WTC11 (cell line): Measurements from ENCODE around the gene MEST. TPM values are rescaled to one million over a fixed set of nuclear protein-coding genes. Genes with fewer than 3 reads are reported as not detected.

ENCODE experiments used
- ATAC-seq: fragments of 200-7000 bp; cut with Tn5 transposase; 2 replicates; pipeline ENCODE4 v1.10.0; 2021; ENCODE audit warnings: mild to moderate bottlenecking, moderate library complexity
- CTCF ChIA-PET: fragments of 300-600 bp; sonication (Branson Sonifier 250); formaldehyde crosslinking; loops from one replicate; lab custom pipeline; 2021; ENCODE audit warnings: antibody characterized with exemption; lab: Charles Lee
- POLR2A ChIA-PET: fragments of 350-600 bp; sonication (Branson Sonifier 250); formaldehyde crosslinking; loops from one replicate; lab custom pipeline; 2021; ENCODE audit warnings: antibody characterized with exemption; lab: Charles Lee
- DNase-seq: peaks from one replicate; pipeline ENCODE4 v3.0.0; 2021; ENCODE audit warnings: low spot score
- H3K27ac Mint-ChIP-seq: 2 replicates; pipeline ENCODE4 v1.8.0; 2021; ENCODE audit warnings: mixed read lengths
- H3K27me3 Mint-ChIP-seq: 2 replicates; pipeline ENCODE4 v1.8.0; 2021; ENCODE audit warnings: low read depth, mild to moderate bottlenecking, moderate library complexity, mixed read lengths
- H3K36me3 Mint-ChIP-seq: 2 replicates; pipeline ENCODE4 v1.8.0; 2021; ENCODE audit warnings: mixed read lengths
- H3K4me1 Mint-ChIP-seq: 2 replicates; pipeline ENCODE4 v1.8.0; 2022; ENCODE audit warnings: mixed read lengths
- H3K4me3 Mint-ChIP-seq: 2 replicates; pipeline ENCODE4 v1.8.0; 2021; ENCODE audit warnings: mild to moderate bottlenecking, moderate library complexity, mixed read lengths
- H3K9me3 Mint-ChIP-seq: 2 replicates; pipeline ENCODE4 v1.8.0; 2021; ENCODE audit warnings: mixed read lengths
- AFF4 ChIP-seq: sonication (generic); formaldehyde crosslinking; IDR thresholded peaks from 2 replicates; pipeline ENCODE4 v1.8.1; 2023; ENCODE audit warnings: mild to moderate bottlenecking, missing genetic modification reagents, borderline replicate concordance
- ATF1 ChIP-seq: sonication (generic); formaldehyde crosslinking; IDR thresholded peaks from 2 replicates; pipeline ENCODE4 v1.8.1; 2023; ENCODE audit warnings: mild to moderate bottlenecking, moderate library complexity, missing genetic modification reagents
- CTCF ChIP-seq: fragments of 200-600 bp; IDR thresholded peaks from 2 replicates; pipeline ENCODE4 v1.8.0; 2022; ENCODE audit warnings: antibody characterized with exemption
- E2F1 ChIP-seq: sonication (generic); formaldehyde crosslinking; IDR thresholded peaks from 2 replicates; pipeline ENCODE4 v1.8.0; 2022; ENCODE audit warnings: mild to moderate bottlenecking, missing genetic modification reagents
- E2F5 ChIP-seq: sonication (generic); formaldehyde crosslinking; IDR thresholded peaks from 2 replicates; pipeline ENCODE4 v1.8.1; 2022; ENCODE audit warnings: mild to moderate bottlenecking, moderate library complexity, missing genetic modification reagents
- ELF4 ChIP-seq: sonication (generic); formaldehyde crosslinking; IDR thresholded peaks from 2 replicates; pipeline ENCODE4 v1.8.1; 2022; ENCODE audit warnings: low read depth, mild to moderate bottlenecking, moderate library complexity, missing genetic modification reagents
- FOXK1 ChIP-seq: sonication (generic); formaldehyde crosslinking; IDR thresholded peaks from 2 replicates; pipeline ENCODE4 v1.8.0; 2022; ENCODE audit warnings: mild to moderate bottlenecking, moderate library complexity, missing genetic modification reagents
- JUN ChIP-seq: sonication (generic); formaldehyde crosslinking; IDR thresholded peaks from 2 replicates; pipeline ENCODE4 v1.8.0; 2023; ENCODE audit warnings: mild to moderate bottlenecking, missing genetic modification reagents
- NR1H2 ChIP-seq: sonication (generic); formaldehyde crosslinking; IDR thresholded peaks from 2 replicates; pipeline ENCODE4 v1.9.0; 2021; ENCODE audit warnings: mild to moderate bottlenecking, moderate library complexity, missing genetic modification reagents
- NR2C2 ChIP-seq: sonication (generic); formaldehyde crosslinking; IDR thresholded peaks from 2 replicates; pipeline ENCODE4 v1.8.0; 2022; ENCODE audit warnings: mild to moderate bottlenecking, missing genetic modification reagents
- RORB ChIP-seq: fragments of 250-450 bp; sonication (Bioruptor Pico); IDR thresholded peaks from 2 replicates; pipeline ENCODE4 v1.9.0; 2021; ENCODE audit warnings: mild to moderate bottlenecking
- USF1 ChIP-seq: sonication (generic); formaldehyde crosslinking; IDR thresholded peaks from 2 replicates; pipeline ENCODE4 v1.8.0; 2022; ENCODE audit warnings: mild to moderate bottlenecking, missing genetic modification reagents
- USF2 ChIP-seq: sonication (generic); formaldehyde crosslinking; IDR thresholded peaks from 2 replicates; pipeline ENCODE4 v1.8.1; 2023; ENCODE audit warnings: mild to moderate bottlenecking, missing genetic modification reagents, moderate library complexity
- ZNF219 ChIP-seq: sonication (generic); formaldehyde crosslinking; IDR thresholded peaks from 2 replicates; pipeline ENCODE4 v1.8.0; 2023; ENCODE audit warnings: missing genetic modification reagents, mild to moderate bottlenecking, borderline replicate concordance
- ZNF263 ChIP-seq: sonication (generic); formaldehyde crosslinking; IDR thresholded peaks from 2 replicates; pipeline ENCODE4 v1.8.1; 2022; ENCODE audit warnings: low read depth, mild to moderate bottlenecking, moderate library complexity, missing genetic modification reagents
- ZNF317 ChIP-seq: sonication (generic); formaldehyde crosslinking; IDR thresholded peaks from 2 replicates; pipeline ENCODE4 v1.8.1; 2023; ENCODE audit warnings: low read depth, mild to moderate bottlenecking, moderate library complexity, missing genetic modification reagents, borderline replicate concordance
- ZNF512 ChIP-seq: sonication (generic); formaldehyde crosslinking; IDR thresholded peaks from 2 replicates; pipeline ENCODE4 v1.8.1; 2022; ENCODE audit warnings: missing genetic modification reagents, borderline replicate concordance
- ZNF671 ChIP-seq: fragments of 250-450 bp; sonication (Bioruptor Pico); IDR thresholded peaks from 2 replicates; pipeline ENCODE4 v1.8.0; 2021; ENCODE audit warnings: mild to moderate bottlenecking
- total RNA-seq: library from RNA; stranded (reverse); gene quantifications from 3 replicates; pipeline ENCODE4 v1.2.3, GENCODE V29; 2021

MEST gene
- total RNA-seq, 1 experiment from 2014 or later, result 188 TPM

- no peak for DNase-seq
- H3K27me3 Mint-ChIP-seq, result no peaks in the 10 kb centered on the region
- H3K4me3 Mint-ChIP-seq, result no peak overlapping the region
- TF ChIP-seq USF2, result no peak
- no peak for TF ChIP-seq ZNF512 (CRISPR knock-in tag)
- TF ChIP-seq NR2C2 (CRISPR knock-in tag), result no peak
- TF ChIP-seq NR1H2 (CRISPR knock-in tag), result no peak
- no peak for TF ChIP-seq ZNF671 (CRISPR knock-in tag)
- no peak for TF ChIP-seq E2F1 (CRISPR knock-in tag)
- no peak for TF ChIP-seq ZNF263 (CRISPR knock-in tag)
- peaks cover 14% of the 10 kb centered on the region for H3K36me3 Mint-ChIP-seq
- no peaks in the 10 kb centered on the region for H3K4me1 Mint-ChIP-seq
- ChIA-PET POLR2A (no interaction called here), CTCF (no interaction called here)
- no peak overlapping the region for H3K27ac Mint-ChIP-seq
- H3K9me3 Mint-ChIP-seq, result no peaks in the 10 kb centered on the region
- ATAC-seq, result no peak
Measured at GRCh38 chr7:130544356-130544755, 52.5 kb downstream of the MEST start.

GRCh38 chr7:130553398-130554029, 61.6 kb downstream of the MEST start:
- no peak overlapping the region for H3K27ac Mint-ChIP-seq
- CTCF ChIA-PET, result no interaction called here
- POLR2A ChIA-PET, result no interaction called here
- H3K27me3 Mint-ChIP-seq, result no peaks in the 10 kb centered on the region
- H3K4me1 Mint-ChIP-seq, result no peaks in the 10 kb centered on the region
- TF ChIP-seq USF1 (CRISPR knock-in tag) (no peak), ELF4 (CRISPR knock-in tag) (no peak), JUN (CRISPR knock-in tag) (no peak), ATF1 (no peak), CTCF (no peak), ZNF219 (no peak), FOXK1 (CRISPR knock-in tag) (no peak), E2F1 (CRISPR knock-in tag) (no peak), NR1H2 (CRISPR knock-in tag) (no peak), E2F5 (CRISPR knock-in tag) (no peak), RORB (CRISPR knock-in tag) (no peak), ZNF317 (CRISPR knock-in tag) (no peak), AFF4 (CRISPR knock-in tag) (no peak)
- ATAC-seq (no peak), DNase-seq (no peak)
- H3K9me3 Mint-ChIP-seq, result peaks cover 4% of the 10 kb centered on the region
- H3K36me3 Mint-ChIP-seq, result peaks cover 10% of the 10 kb centered on the region
- H3K4me3 Mint-ChIP-seq, result no peak overlapping the region
